GM04503 (cell line): Measurements from ENCODE around the gene PRH1.

ENCODE experiments used
- DNase-seq: peaks from one replicate; pipeline ENCODE4 v3.0.0-alpha.2; 2012; ENCODE audit warnings: low read depth

PRH1 gene

DNA sequence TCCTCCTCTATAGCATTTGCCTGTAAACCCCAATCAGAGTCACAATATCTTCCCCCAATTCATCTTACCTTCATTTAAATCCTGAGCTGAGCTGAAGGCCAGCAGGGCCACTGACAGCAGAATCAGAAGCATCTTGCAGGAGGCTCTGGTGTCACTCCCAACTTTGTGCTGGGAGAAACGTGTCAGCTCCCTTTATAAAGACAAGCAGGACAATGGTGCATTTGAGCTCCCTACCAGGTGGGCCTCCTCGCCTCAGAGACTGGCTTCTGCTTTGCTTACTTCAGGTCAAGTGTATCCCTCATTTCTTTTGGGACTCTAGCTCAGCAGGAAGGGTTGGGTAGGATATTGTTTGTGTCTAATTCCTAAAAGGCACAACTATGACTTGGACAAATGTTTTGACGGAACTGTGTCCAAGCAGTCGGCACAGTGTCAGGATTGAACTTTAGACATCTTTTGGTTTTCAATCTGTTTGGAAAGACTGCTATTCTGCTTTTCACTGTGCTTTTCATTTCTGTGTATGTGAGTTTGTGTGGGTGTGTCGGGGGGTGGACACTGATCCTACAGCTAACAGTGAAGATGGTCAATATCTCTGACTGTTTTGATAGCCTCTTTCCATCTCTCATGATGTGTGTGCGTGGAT, at the start of gene PRH1:
Gene PRH1, minus strand, starts transcription at position 170 of the 640 bp plus-strand sequence. Its CDS starts 38 bp downstream, at position 132.
- no peak for DNase-seq

DNA sequence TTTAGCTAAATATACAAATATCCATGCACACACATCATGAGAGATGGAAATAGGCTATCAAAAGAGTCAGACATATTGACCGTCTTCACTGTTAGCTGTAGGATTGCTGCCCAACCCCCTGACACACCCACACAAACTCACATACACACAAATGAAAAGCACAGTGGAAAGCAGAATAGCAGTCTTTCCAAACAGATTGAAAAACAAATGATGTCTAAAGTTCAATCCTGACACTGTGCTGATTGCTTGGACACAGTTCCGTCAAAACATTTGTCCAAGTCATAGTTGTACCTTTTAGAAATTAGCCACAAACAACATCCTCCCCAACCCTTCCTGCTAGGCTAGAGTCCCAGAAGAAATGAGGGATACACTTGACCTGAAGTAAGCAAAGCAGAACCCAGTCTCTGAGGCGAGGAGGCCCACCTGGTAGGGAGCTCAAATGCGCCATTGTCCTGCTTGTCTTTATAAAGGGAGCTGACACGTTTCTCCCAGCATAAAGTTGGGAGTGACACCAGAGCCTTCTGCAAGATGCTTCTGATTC, 44.8 kb upstream of the PRH1 start, which contains the start of gene PRH2:
Gene PRH2, plus strand, starts transcription at position 491 of the 541 bp plus-strand sequence. Its CDS starts 38 bp downstream, at position 529.
- DNase-seq = no peak

GRCh38 chr12:10926269-10926668, 42.2 kb upstream of the PRH1 start:
- DNase-seq = no peak

DNA sequence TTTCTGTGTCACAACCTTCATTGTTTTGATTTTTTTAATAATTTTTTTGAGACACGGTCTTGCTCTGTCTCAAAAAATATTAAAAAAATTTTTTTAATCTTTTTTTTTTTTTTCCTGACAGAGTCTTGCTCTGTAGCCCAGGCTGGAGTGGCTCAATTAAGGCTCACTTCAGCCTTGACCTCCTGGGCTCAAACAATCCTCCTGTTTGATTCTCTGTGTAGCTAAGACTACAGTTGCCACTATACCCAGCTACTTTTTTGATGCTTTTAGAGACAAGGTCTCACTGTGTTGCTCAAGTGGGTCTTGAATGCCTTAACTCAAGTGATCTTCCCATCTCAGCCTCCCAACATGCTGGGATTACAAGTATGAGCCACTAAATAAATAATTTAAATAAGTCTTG, 35.8 kb upstream of the PRH1 start:
- DNase-seq = no peak

DNA sequence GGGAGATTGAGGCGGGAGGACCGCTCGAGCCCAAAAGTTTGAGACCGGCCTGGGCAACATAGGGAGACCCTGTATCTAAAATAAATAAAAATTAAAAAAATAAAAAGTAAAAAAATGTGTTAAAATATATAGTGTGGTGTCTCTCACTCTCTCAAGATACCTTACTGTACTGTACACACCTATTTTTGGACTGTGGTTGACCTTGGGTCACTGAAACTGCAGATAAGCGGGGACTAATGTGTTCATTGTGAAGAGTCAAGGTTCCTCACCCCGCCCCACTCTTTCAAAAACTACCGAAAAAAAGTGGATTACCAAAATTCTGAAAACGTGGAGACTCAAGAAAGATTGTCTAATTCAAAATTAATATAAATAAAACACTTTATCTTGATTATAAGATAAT, 26.3 kb upstream of the PRH1 start:
- no peak for DNase-seq

- DNase-seq = no peak
Observed at GRCh38 chr12:10909462-10909861, 25.4 kb upstream of the PRH1 start, which contains the start of gene TAS2R13. TAS2R13 (minus strand) TSS chr12:10909562; CDS start chr12:10909298, 264 bp downstream.

GRCh38 chr12:10904686-10905085, 20.6 kb upstream of the PRH1 start:
- DNase-seq = no peak

DNA sequence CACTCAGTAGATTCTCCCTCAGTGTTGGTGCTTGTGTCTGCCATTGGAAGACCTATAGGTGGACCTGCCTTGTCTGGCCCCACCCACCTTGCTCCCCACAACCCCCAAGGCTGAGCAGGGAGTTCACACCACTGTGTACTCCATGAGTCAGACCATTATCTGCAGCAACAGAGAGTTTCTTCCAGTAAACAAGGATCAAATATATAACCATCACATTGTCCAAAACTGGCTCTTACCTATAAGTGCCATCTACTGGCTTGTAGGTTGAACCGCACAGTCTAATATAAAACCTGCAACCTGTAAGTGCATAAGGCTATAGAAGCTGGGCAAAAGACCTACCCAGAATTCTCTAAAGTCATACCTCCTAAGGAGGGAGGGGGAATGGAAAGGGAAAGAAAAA, 17.4 kb upstream of the PRH1 start:
- DNase-seq = no peak

- DNase-seq = no peak
Observed at GRCh38 chr12:10900972-10901371, 16.9 kb upstream of the PRH1 start.

- no peak for DNase-seq
Observed at GRCh38 chr12:10900530-10900929, 16.5 kb upstream of the PRH1 start.

- DNase-seq = no peak
Observed at GRCh38 chr12:10896854-10897253, 12.8 kb upstream of the PRH1 start.

DNA sequence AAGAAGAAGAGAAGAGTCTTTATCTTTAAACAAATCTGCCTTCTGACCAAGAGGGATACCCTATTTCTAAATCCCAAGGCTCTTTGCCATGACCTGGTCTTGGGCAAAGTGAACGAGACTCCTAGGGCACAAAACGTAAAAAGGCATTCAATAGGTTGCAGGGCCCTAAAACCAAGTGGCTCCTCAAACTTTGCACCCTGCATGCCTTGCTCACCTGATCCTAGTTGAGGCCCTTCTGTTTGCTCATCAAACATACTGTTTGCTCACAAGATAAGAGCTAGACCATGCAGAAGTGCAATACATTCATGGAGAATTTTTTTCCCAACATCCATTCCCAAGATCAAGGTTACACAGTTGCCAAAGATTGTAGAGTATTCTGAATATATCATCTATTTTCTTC, 7.9 kb upstream of the PRH1 start:
- DNase-seq = no peak

DNA sequence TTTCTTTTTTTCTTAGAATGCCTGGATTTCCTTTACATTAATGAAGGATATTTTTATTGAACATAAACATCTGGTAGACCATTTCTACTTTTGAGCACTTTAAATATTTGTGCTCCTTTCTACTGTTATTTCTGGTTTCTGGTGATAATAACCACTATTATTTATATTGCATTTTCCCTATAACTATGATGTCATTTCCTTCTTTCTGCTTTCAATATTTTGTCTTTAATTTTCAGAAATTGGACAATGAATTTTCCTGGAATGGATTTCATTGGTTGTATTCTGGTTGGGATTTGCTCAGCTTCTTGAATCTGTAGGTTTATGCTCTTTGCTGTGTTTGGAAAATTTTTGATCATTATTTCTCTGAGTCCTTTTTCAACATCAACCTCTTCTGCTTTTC, 5.2 kb upstream of the PRH1 start:
- DNase-seq = no peak

DNA sequence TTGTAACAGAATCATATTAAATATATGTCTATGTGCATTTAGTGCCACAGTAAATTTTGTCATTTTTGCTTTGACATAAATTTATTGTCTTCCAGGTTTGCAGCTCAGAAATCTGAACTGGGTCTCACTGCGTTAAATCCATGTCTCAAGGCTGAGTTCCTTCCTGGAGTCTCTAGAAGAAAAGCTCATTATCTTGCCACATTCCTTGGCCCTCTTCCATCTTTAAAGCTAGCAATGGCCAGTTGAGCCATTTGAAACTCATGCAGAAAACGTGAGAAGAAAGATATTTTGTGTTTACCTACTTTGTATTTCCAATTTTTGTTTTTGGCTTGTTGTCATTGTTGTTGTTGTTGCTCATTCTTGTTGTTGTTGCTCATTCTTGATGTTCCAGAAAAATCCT, 10.7 kb downstream of the PRH1 start:
- DNase-seq = peak; percentile 11

DNA sequence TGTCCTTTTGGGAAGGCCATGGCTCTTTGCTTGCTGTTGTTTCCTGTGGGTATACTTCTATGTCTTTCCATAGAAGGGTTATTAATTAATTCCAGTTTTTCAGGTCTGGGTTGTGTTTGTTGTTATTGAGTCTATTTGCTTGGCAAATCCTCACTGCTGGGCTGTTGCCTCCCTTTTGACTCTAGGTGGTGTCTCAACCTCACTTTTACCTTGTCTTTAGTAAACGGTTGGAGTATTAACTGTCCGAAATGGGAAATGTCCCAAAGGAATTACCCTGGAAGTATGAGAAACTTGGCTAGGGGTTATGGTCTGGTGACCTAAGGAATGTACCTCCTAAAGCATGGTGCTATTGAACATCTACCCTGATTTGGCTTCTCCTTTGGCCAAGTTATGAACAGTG, 16.7 kb downstream of the PRH1 start:
- no peak for DNase-seq

- no peak for DNase-seq
Observed at GRCh38 chr12:10863512-10864218, 20.4 kb downstream of the PRH1 start.

- DNase-seq = no peak
Observed at GRCh38 chr12:10861366-10861765, 22.7 kb downstream of the PRH1 start.

- DNase-seq = no peak
Observed at GRCh38 chr12:10855807-10856206, 28.2 kb downstream of the PRH1 start.

DNA sequence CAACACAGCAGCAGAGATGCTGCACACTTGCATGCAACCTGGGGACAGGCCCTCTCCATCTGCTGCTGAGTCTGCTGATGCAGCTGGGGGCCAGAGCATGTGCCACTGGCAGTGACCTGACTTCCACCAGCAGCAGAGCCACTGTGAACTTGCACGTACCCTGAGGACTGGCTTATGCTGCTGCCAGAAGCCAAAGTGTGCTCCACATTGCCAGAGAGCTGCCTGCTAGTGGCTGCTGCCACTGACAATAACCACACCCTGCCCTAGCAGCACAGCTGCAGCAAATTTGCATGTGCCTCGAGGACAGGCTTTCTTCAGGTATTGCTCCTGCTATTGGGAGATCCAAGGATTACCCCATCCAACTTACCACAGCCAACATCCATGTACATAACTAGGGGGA, 30.3 kb downstream of the PRH1 start:
- DNase-seq = no peak

- DNase-seq = no peak
Observed at GRCh38 chr12:10851243-10851858, 32.7 kb downstream of the PRH1 start.

GRCh38 chr12:10849425-10849878, 34.6 kb downstream of the PRH1 start, which contains the start of gene PRR4:
PRR4 (minus strand) TSS chr12:10849475; CDS start chr12:10849437, 38 bp downstream.
- DNase-seq = no peak

- DNase-seq = no peak
Observed at GRCh38 chr12:10847744-10848143, 36.3 kb downstream of the PRH1 start.

DNA sequence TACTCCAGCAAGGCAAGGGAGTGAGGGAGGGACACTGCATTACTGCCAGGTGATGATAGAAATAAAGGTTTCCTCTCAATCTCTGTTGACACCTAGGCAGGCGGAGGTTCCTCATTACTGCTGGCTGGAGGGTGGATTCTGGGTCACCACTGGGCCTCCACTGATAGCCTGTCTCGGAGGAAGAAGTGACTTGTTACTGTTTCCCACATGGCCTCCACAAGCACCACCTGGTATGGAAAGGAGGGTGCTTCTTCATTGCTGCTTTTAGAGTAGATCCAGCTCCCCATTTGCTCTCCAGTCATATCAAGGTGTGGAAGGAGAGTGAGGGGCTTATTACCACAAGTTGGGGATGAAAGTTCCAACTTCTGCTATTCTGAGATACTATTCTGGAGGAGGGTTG, 41.2 kb downstream of the PRH1 start:
- no peak for DNase-seq
